Right lobe of liver (tissue), 4 donors: ENCODE measurements around the gene ZNF141.

Experiments
- CTCF ChIP-seq, 4 donors: fragments of 200-600 bp in 3 of 4; fragments of 450-650 bp in 1 of 4; IDR thresholded peaks; one replicate each; pipeline versions ENCODE4 v1.5.1 to v1.8.0; 2016 to 2022; ENCODE audit warnings: antibody characterized with exemption in 4 of 4, mild to moderate bottlenecking in 2 of 4
- POLR2A ChIP-seq: fragments of 450-650 bp; IDR thresholded peaks from one replicate; pipeline ENCODE4 v1.6.1; 2017; ENCODE audit warnings: antibody characterized with exemption, mild to moderate bottlenecking
- donor health status: DM: no; HTN: no; CAD: no.
- donor health status: DM: no; HTN: no; CAD: no.
- donor health status: DM: no; HTN: yes; CAD: no.

DNA sequence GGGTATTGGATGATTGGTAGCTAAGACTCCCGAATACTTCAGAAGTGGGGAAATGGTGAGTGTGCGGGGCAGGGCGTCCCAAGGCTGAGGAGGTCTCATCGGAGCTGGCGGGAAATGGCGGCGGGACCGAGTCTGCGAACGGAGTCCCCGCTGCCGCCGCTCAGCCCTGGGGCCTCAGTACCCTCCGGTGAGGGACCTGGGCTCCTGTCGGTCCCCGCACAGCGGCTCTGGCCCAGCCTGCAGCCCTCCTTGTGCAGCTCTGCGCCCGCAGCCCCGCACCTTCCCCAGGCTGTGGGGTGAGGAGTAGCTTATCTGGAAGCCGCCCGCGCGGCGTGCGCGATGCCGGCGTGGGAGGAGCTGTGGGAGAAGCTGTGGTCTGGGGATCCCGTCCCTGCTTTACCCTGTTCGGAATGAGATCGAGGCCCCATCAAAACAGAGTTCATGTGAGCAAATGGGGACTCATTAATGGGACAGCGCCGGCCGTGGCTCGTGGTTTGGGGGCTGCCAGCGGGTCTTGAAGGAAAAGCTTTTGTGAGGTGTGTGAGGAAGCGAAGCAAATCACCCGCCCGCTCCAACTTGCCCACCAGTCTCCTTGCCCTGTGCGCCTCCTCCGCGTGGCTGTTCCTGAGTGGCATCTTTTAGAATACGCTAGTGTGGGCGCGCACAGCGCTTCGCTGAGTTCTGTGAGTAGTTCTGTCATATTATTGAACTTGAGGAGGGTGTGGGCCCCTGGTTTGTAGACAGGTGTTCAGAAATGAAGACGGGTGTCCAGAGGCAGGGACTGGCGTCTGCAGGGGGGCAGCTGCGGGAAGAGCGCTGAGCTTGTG, 531 bp downstream of the ZNF141 start:
- no peak for TF ChIP-seq CTCF (IDR thresholded peaks at IDR 0.05)
- TF ChIP-seq POLR2A: peak; percentile 9
